ENCODE results near the gene NXNL1.
A peak's percentile ranks its signal among the peaks of the same experiment; 100 is the strongest.
"Not testable (repeated sequence)": the region's sequence is repeated elsewhere in the genome, so short reads cannot be mapped to it uniquely, and the experiment has no call there.

Gene NXNL1

DNA sequence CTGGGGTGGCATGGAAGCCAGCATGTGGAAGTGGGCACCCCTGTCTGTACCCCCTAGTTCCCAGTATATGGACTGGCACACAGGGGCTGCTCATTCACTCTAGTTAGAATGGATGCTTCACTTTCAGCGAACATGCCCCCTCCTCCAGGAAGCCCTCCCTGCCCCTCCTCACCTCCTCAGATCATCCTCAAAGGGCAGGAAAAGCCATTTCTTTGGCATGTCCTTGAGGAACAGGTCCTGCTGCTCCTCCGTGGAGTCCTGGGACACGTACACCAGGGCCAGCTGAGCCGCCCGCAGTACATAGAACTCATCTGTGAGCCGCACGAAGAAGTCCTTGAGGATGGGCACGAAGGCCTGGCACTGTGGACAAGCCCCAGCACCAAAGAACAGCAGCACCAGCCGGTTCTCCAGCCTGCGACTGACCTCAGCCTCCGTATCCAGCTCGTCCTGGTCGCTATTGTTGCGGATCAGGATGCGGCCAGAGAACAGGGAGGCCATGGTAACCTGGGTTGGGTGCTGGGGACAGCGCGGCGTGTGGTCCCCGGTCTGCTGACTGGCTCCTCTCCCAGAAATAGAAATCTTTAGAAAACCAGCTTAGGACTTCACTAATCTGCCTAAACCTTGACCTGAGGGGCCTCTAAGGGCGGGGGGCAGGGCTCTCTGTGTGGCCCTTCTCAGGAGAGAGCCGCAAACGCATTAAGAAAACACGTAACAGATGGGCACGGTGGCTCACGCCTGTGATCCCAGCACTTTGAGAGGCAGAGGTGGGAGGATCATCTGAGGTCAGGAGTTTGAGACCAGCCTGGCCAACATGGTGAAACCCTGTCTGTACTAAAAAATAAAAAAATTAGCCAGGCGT is at the start of gene NXNL1:
Gene NXNL1 (minus strand): TSS at position 555 of the 859 bp plus-strand sequence. CDS start 57 bp downstream, at position 498.
- Histone ChIP-seq H3K9ac (ENCODE audit: insufficient read length, low read depth) (peak within 1 kb of the TSS; percentile 50), H3K27me3 (ENCODE audit: insufficient read depth, insufficient read length) (peaks cover 7% of the 10 kb centered on the region), H3K36me3 (ENCODE audit: insufficient read depth, insufficient read length, low read length) (no peaks in the 10 kb centered on the region), H3K4me1 (ENCODE audit: insufficient read depth, insufficient read length) (peaks cover 7% of the 10 kb centered on the region), H3K4me3 (ENCODE audit: insufficient read length, low read depth) (no peak within 1 kb of the TSS), H3K9me3 (ENCODE audit: insufficient read depth, low read length) (no peaks in the 10 kb centered on the region)
- TF ChIP-seq ZNF274 (IDR thresholded peaks at IDR 0.05; ENCODE audit: low read depth, low read length) (no peak), YY1 (IDR thresholded peaks at IDR 0.05; ENCODE audit: insufficient read depth, insufficient read length) (no peak), SUZ12 (IDR thresholded peaks at IDR 0.05; ENCODE audit: extremely low read depth, insufficient read depth, insufficient read length) (no peak)
- DNase-seq (ENCODE audit: low read depth, low spot score): no peak

DNA sequence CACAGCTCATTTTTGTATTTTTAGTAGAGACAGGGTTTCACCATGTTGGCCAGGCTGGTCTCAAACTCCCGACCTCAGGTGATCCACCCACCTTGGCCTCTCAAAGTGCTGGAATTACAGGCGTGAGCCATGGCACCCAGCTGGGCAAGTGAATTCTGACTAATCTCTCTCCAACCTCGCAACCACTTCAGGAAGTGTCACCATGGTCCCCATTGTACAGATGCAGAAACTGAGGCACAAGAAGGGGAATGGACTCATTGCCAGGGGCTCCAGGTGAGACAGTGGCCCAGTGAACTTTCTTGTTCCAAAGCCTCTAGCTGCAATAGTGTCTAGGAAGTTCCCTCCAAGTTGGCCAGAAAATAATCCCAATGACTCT is 47.8 kb upstream of the NXNL1 start:
- Histone ChIP-seq H3K36me3 (ENCODE audit: insufficient read depth, insufficient read length, low read length) (peaks cover 27% of the 10 kb centered on the region), H3K4me1 (ENCODE audit: insufficient read depth, insufficient read length) (peaks cover 13% of the 10 kb centered on the region)
- not testable (repeated sequence) for H3K4me3 ChIP-seq (ENCODE audit: insufficient read length, low read depth); H3K9ac ChIP-seq (ENCODE audit: insufficient read length, low read depth); H3K27me3 ChIP-seq (ENCODE audit: insufficient read depth, insufficient read length); DNase-seq (ENCODE audit: low read depth, low spot score); H3K9me3 ChIP-seq (ENCODE audit: insufficient read depth, low read length)

DNA sequence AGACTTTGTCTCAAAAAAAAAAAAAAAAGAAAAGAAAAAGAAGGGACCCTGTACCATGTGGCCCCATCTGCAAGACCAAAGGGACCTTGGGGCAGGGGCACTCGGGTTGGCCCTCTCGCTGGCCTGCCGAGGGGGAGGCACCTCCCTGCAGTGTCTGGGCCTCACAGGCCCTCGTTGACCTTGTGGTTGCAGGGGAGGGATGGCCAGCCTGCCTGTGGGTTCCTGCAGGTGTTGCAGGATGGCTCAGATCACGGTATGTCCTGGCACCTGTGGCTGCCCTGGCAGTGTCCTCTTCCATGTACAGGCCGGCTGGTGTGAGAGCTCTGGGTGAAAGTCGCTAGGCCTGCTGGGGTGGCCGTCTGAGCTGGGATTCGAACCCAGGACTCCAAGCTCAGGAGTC is 46.0 kb upstream of the NXNL1 start:
- DNase-seq (ENCODE audit: low read depth, low spot score): no peak
- no peaks in the 10 kb centered on the region for H3K27me3 ChIP-seq (ENCODE audit: insufficient read depth, insufficient read length)
- no peaks in the 10 kb centered on the region; the same call in 1 of the 2 replicates for H3K9me3 ChIP-seq (ENCODE audit: insufficient read depth, low read length)
- TF ChIP-seq SUZ12 (IDR thresholded peaks at IDR 0.05; ENCODE audit: extremely low read depth, insufficient read depth, insufficient read length): no peak
- no peak for TF ChIP-seq YY1 (IDR thresholded peaks at IDR 0.05; ENCODE audit: insufficient read depth, insufficient read length)
- no peak for TF ChIP-seq ZNF274 (IDR thresholded peaks at IDR 0.05; ENCODE audit: low read depth, low read length)
- no peak overlapping the region for H3K4me3 ChIP-seq (ENCODE audit: insufficient read length, low read depth)
- peaks cover 9% of the 10 kb centered on the region for H3K4me1 ChIP-seq (ENCODE audit: insufficient read depth, insufficient read length)
- H3K36me3 ChIP-seq (ENCODE audit: insufficient read depth, insufficient read length, low read length): peaks cover 22% of the 10 kb centered on the region
- H3K9ac ChIP-seq (ENCODE audit: insufficient read length, low read depth): no peak overlapping the region

DNA sequence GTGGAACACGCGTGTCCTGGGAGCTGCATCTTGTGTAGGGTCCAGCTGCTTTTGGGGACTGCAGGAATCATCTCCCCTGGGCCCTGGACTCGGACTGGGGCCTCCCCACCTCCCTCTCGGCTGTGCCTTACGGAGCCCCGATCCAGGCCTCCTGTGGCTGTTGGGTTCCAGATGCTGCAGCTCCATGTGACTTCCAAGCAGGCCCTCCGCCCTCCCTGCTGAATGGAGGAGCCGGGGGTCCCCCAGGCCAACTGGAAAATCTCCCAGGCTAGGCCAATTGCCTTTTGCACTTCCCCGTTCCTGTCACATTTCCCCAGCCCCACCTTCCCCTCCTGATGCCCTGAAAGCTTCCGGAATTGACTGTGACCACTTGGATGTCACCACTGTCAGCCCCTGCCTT is 44.5 kb upstream of the NXNL1 start:
- no peak overlapping the region for H3K9ac ChIP-seq (ENCODE audit: insufficient read length, low read depth)
- TF ChIP-seq SUZ12 (IDR thresholded peaks at IDR 0.05; ENCODE audit: extremely low read depth, insufficient read depth, insufficient read length) (no peak), ZNF274 (IDR thresholded peaks at IDR 0.05; ENCODE audit: low read depth, low read length) (no peak), YY1 (IDR thresholded peaks at IDR 0.05; ENCODE audit: insufficient read depth, insufficient read length) (no peak)
- DNase-seq (ENCODE audit: low read depth, low spot score): no peak

GRCh38 chr19:17504456-17504855 is 43.7 kb upstream of the NXNL1 start:
- H3K9me3 ChIP-seq (ENCODE audit: insufficient read depth, low read length): no peaks in the 10 kb centered on the region
- no peak for TF ChIP-seq YY1 (IDR thresholded peaks at IDR 0.05; ENCODE audit: insufficient read depth, insufficient read length)
- no peak for TF ChIP-seq ZNF274 (IDR thresholded peaks at IDR 0.05; ENCODE audit: low read depth, low read length)
- TF ChIP-seq SUZ12 (IDR thresholded peaks at IDR 0.05; ENCODE audit: extremely low read depth, insufficient read depth, insufficient read length): no peak
- H3K4me1 ChIP-seq (ENCODE audit: insufficient read depth, insufficient read length): peaks cover 22% of the 10 kb centered on the region
- H3K36me3 ChIP-seq (ENCODE audit: insufficient read depth, insufficient read length, low read length): peaks cover 30% of the 10 kb centered on the region
- no peaks in the 10 kb centered on the region for H3K27me3 ChIP-seq (ENCODE audit: insufficient read depth, insufficient read length)
- no peak for DNase-seq (ENCODE audit: low read depth, low spot score)
- H3K9ac ChIP-seq (ENCODE audit: insufficient read length, low read depth): no peak overlapping the region
- H3K4me3 ChIP-seq (ENCODE audit: insufficient read length, low read depth): no peak overlapping the region

More for the DNA sequence above, 44.5 kb upstream of the NXNL1 start:
- peaks cover 15% of the 10 kb centered on the region for H3K4me1 ChIP-seq (ENCODE audit: insufficient read depth, insufficient read length)
- no peaks in the 10 kb centered on the region for H3K27me3 ChIP-seq (ENCODE audit: insufficient read depth, insufficient read length)
- H3K36me3 ChIP-seq (ENCODE audit: insufficient read depth, insufficient read length, low read length): peaks cover 33% of the 10 kb centered on the region
- H3K9me3 ChIP-seq (ENCODE audit: insufficient read depth, low read length): no peaks in the 10 kb centered on the region; the same call in 1 of the 2 replicates
- no peak overlapping the region for H3K4me3 ChIP-seq (ENCODE audit: insufficient read length, low read depth)

GRCh38 chr19:17504030-17504429 is 43.3 kb upstream of the NXNL1 start:
- peaks cover 22% of the 10 kb centered on the region for H3K4me1 ChIP-seq (ENCODE audit: insufficient read depth, insufficient read length)
- no peak for DNase-seq (ENCODE audit: low read depth, low spot score)
- TF ChIP-seq SUZ12 (IDR thresholded peaks at IDR 0.05; ENCODE audit: extremely low read depth, insufficient read depth, insufficient read length) (no peak), YY1 (IDR thresholded peaks at IDR 0.05; ENCODE audit: insufficient read depth, insufficient read length) (no peak), ZNF274 (IDR thresholded peaks at IDR 0.05; ENCODE audit: low read depth, low read length) (no peak)
- H3K9me3 ChIP-seq (ENCODE audit: insufficient read depth, low read length): no peaks in the 10 kb centered on the region
- H3K9ac ChIP-seq (ENCODE audit: insufficient read length, low read depth): no peak overlapping the region
- H3K36me3 ChIP-seq (ENCODE audit: insufficient read depth, insufficient read length, low read length): peaks cover 30% of the 10 kb centered on the region
- no peak overlapping the region for H3K4me3 ChIP-seq (ENCODE audit: insufficient read length, low read depth)
- H3K27me3 ChIP-seq (ENCODE audit: insufficient read depth, insufficient read length): no peaks in the 10 kb centered on the region

- H3K36me3 ChIP-seq (ENCODE audit: insufficient read depth, insufficient read length, low read length): peaks cover 26% of the 10 kb centered on the region
- no peak overlapping the region for H3K9ac ChIP-seq (ENCODE audit: insufficient read length, low read depth)
- DNase-seq (ENCODE audit: low read depth, low spot score): no peak
- no peaks in the 10 kb centered on the region for H3K9me3 ChIP-seq (ENCODE audit: insufficient read depth, low read length)
- no peaks in the 10 kb centered on the region for H3K27me3 ChIP-seq (ENCODE audit: insufficient read depth, insufficient read length)
- TF ChIP-seq YY1 (IDR thresholded peaks at IDR 0.05; ENCODE audit: insufficient read depth, insufficient read length) (no peak), SUZ12 (IDR thresholded peaks at IDR 0.05; ENCODE audit: extremely low read depth, insufficient read depth, insufficient read length) (no peak), ZNF274 (IDR thresholded peaks at IDR 0.05; ENCODE audit: low read depth, low read length) (no peak)
- H3K4me1 ChIP-seq (ENCODE audit: insufficient read depth, insufficient read length): peaks cover 20% of the 10 kb centered on the region
- H3K4me3 ChIP-seq (ENCODE audit: insufficient read length, low read depth): no peak overlapping the region
These were observed 42.5 kb upstream of the NXNL1 start for GRCh38 chr19:17503240-17503639.

All from NT2/D1 (cell line).